Measurements from ENCODE around the gene CCR9.

GRCh38 chr3:45887285-45887684, 942 bp downstream of the CCR9 start:
- TF ChIP-seq POLR2A (IDR thresholded peaks at IDR 0.05; ENCODE audit: extremely low read depth, insufficient read length), result no peak
- no peak for TF ChIP-seq CTCF (IDR thresholded peaks at IDR 0.05; ENCODE audit: low read depth, low read length)
- TF ChIP-seq MAX (IDR thresholded peaks at IDR 0.05; ENCODE audit: low read depth, low read length), result no peak
- no peak for TF ChIP-seq MYC (IDR thresholded peaks at IDR 0.05; ENCODE audit: low read depth, low read length)
